Esophagus mucosa (tissue), 1 donor: ENCODE results near the gene TEX38. TPM values are rescaled to one million over a fixed set of nuclear protein-coding genes. Genes with fewer than 3 reads are reported as not detected.
A peak's percentile ranks its signal among the peaks of the same experiment; 100 is the strongest.
"Not testable (repeated sequence)": the region's sequence is repeated elsewhere in the genome, so short reads cannot be mapped to it uniquely, and the experiment has no call there.

Experiments
- ATAC-seq: fragments of 200-7000 bp; cut with Tn5 transposase; one replicate; pipeline ENCODE4 v1.9.1; 2020
- total RNA-seq: library from RNA; stranded (reverse); gene quantifications from one replicate; pipeline ENCODE4 v1.2.4, GENCODE V29; 2023
- donor health status: DM: yes; HTN: yes; CAD: no.

TEX38 gene
- not detected for total RNA-seq

- ATAC-seq: no peak
Observed at GRCh38 chr1:46671554-46671953, at the start of gene TEX38. TEX38 (plus strand) TSS chr1:46671854; CDS start chr1:46671935, 81 bp downstream.

- no peak for ATAC-seq
Observed at GRCh38 chr1:46621930-46622329, 49.7 kb upstream of the TEX38 start.

- peak; percentile 49 for ATAC-seq
Observed at GRCh38 chr1:46622344-46622743, 49.3 kb upstream of the TEX38 start.

GRCh38 chr1:46623743-46624644 is 47.7 kb upstream of the TEX38 start:
- ATAC-seq: no peak

GRCh38 chr1:46630719-46631118 is 40.9 kb upstream of the TEX38 start:
- ATAC-seq: no peak

- no peak for ATAC-seq
Observed at GRCh38 chr1:46635205-46635604, 36.4 kb upstream of the TEX38 start.

- no peak for ATAC-seq
Observed at GRCh38 chr1:46637444-46638083, 34.1 kb upstream of the TEX38 start.

GRCh38 chr1:46638921-46639320 is 32.7 kb upstream of the TEX38 start:
- ATAC-seq: no peak

- ATAC-seq: peak; percentile 71
Observed at GRCh38 chr1:46639547-46639946, 32.1 kb upstream of the TEX38 start.

GRCh38 chr1:46642115-46642680 is 29.5 kb upstream of the TEX38 start:
- ATAC-seq: no peak

GRCh38 chr1:46643368-46643775 is 28.3 kb upstream of the TEX38 start:
- peak; percentile 17 for ATAC-seq

- no peak for ATAC-seq
Observed at GRCh38 chr1:46645815-46646214, 25.8 kb upstream of the TEX38 start.

- no peak for ATAC-seq
Observed at GRCh38 chr1:46646331-46646730, 25.3 kb upstream of the TEX38 start.

- ATAC-seq: no peak
Observed at GRCh38 chr1:46646844-46647243, 24.8 kb upstream of the TEX38 start.

- no peak for ATAC-seq
Observed at GRCh38 chr1:46647611-46648010, 24.0 kb upstream of the TEX38 start.

- ATAC-seq: no peak
Observed at GRCh38 chr1:46649764-46650163, 21.9 kb upstream of the TEX38 start.

GRCh38 chr1:46650491-46650890 is 21.2 kb upstream of the TEX38 start:
- no peak for ATAC-seq

- not testable (repeated sequence) for ATAC-seq
Observed at GRCh38 chr1:46651152-46651551, 20.5 kb upstream of the TEX38 start.

GRCh38 chr1:46652321-46653100 is 19.1 kb upstream of the TEX38 start:
- peak; percentile 79 for ATAC-seq

GRCh38 chr1:46653405-46653958 is 18.2 kb upstream of the TEX38 start:
- ATAC-seq: no peak

- no peak for ATAC-seq
Observed at GRCh38 chr1:46654012-46654411, 17.6 kb upstream of the TEX38 start.

- ATAC-seq: not testable (repeated sequence)
Observed at GRCh38 chr1:46654698-46655097, 17.0 kb upstream of the TEX38 start.
